ENCODE results near the gene WFIKKN1. TPM values are rescaled to one million over a fixed set of nuclear protein-coding genes. Genes with fewer than 3 reads are reported as not detected.

The WFIKKN1 gene
- total RNA-seq, 2 experiments from 2014 or later = 0.47 to 1.2 TPM

DNA sequence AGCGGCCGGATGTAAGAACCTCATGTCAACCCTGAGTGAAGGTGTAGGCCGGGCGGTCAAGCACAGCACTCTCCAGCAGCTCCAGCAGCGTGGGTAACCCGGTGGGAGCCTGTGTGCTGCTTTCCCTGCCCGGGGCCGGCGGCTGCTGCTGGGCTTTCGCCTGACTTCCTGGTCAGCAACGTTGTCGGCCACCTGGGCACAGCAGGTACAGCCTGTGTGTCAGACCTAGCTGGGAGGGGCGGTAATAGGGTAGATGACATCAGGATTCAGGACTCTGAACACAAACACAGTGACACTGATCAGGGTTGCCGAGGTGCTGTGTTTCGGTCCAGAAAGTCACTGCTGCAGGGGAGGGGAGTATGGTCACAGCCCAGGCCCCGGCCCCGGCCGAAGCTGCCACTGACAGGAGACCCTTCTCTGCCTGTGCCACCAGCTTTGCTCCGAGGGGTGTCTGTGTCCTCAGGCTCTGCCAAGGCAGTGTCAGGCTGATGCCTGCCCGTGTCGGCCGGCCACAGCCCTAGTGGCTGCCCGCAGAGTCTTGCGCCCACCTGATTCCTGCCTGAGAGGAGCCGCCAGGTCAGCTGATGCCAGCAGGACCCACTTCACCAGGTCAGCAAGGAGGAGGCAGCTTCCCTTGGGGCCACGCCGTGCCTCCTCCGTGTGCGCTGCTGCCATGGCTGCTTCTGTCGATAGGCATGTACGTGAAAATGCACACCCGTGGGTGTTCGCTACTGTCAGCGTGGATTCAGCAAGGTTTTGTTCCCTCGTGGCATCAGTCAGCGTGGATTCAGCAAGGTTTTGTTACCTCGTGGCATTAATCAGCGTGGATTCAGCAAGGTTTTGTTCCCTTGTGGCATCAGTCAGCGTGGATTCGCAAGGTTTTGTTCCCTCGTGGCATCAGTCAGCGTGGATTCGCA, 31.7 kb upstream of the WFIKKN1 start:
- Histone ChIP-seq H3K36me3 (ENCODE audit: insufficient read depth, low read length) (peaks cover 9% of the 10 kb centered on the region), H3K9me3 (ENCODE audit: low read length) (no peaks in the 10 kb centered on the region), H4K20me1 (ENCODE audit: insufficient read depth, low read length) (no peaks in the 10 kb centered on the region), H3K4me1 (ENCODE audit: insufficient read depth, low read length, poor library complexity, severe bottlenecking) (no peaks in the 10 kb centered on the region), H3K4me3 (ENCODE audit: low read depth, low read length, poor library complexity, severe bottlenecking) (no peak overlapping the region), H3K9me2 (ENCODE audit: insufficient read depth, low read length) (no peaks in the 10 kb centered on the region), H2AFZ (ENCODE audit: low read length) (no peak overlapping the region), H3K27ac (ENCODE audit: low read depth, low read length, poor library complexity, severe bottlenecking) (no peak overlapping the region), H3K79me2 (ENCODE audit: insufficient read depth, low read depth, low read length) (no peaks in the 10 kb centered on the region), H3K4me2 (ENCODE audit: low read length) (no peak overlapping the region)
- ChIA-PET POLR2A (interaction anchor here (1.0 kb wide), 1 partner anchor 72 kb away, joined by 4 read pairs; the partner anchor contains the start of gene CAPN15), CTCF (ENCODE audit: unreplicated experiment) (no interaction called here)
- TF ChIP-seq EZH2phosphoT487 (IDR thresholded peaks at IDR 0.05; ENCODE audit: borderline replicate concordance, low read depth, low read length) = no peak
- TF ChIP-seq CTCF (conservative IDR thresholded peaks at IDR 0.05; ENCODE audit: low read length) = no peak
- intact Hi-C loops (cut with micrococcal nuclease; ENCODE audit: unreplicated experiment) = no loop called here
- DNase-seq (ENCODE audit: low spot score) = no peak
- BruUV-seq (replicated peaks) = no TSS peak

- no peak overlapping the region for H3K27ac ChIP-seq (ENCODE audit: low read depth, low read length, poor library complexity, severe bottlenecking)
- TF ChIP-seq CTCF (conservative IDR thresholded peaks at IDR 0.05; ENCODE audit: low read length) (peak; percentile 71), EZH2phosphoT487 (IDR thresholded peaks at IDR 0.05; ENCODE audit: borderline replicate concordance, low read depth, low read length) (no peak)
- ChIA-PET CTCF (ENCODE audit: unreplicated experiment) (interaction anchor here (0.6 kb wide), 1 partner anchor 52 kb away, joined by 3 read pairs; no protein-coding TSS in a partner anchor), POLR2A (no interaction called here)
- no peaks in the 10 kb centered on the region for H4K20me1 ChIP-seq (ENCODE audit: insufficient read depth, low read length)
- no peaks in the 10 kb centered on the region for H3K4me1 ChIP-seq (ENCODE audit: insufficient read depth, low read length, poor library complexity, severe bottlenecking)
- H3K9me2 ChIP-seq (ENCODE audit: insufficient read depth, low read length) = no peaks in the 10 kb centered on the region
- DNase-seq (ENCODE audit: low spot score) = peak; percentile 39
- H3K79me2 ChIP-seq (ENCODE audit: insufficient read depth, low read depth, low read length) = no peaks in the 10 kb centered on the region
- H3K36me3 ChIP-seq (ENCODE audit: insufficient read depth, low read length) = peaks cover 16% of the 10 kb centered on the region
- no peak overlapping the region for H2AFZ ChIP-seq (ENCODE audit: low read length)
- BruUV-seq (replicated peaks) = no TSS peak
- intact Hi-C loops (cut with micrococcal nuclease; ENCODE audit: unreplicated experiment) = loop anchor here (1.0 kb wide), 1 partner anchor 21 kb away; no protein-coding TSS in a partner anchor
- 0 out of 2 replicates have a peak, but pooled peaks cover 5% of the 10 kb centered on the region for H3K9me3 ChIP-seq (ENCODE audit: low read length)
- H3K4me2 ChIP-seq (ENCODE audit: low read length) = no peak overlapping the region
- no peak overlapping the region for H3K4me3 ChIP-seq (ENCODE audit: low read depth, low read length, poor library complexity, severe bottlenecking)
These were observed 30.0 kb upstream of the WFIKKN1 start for GRCh38 chr16:600781-601180.

GRCh38 chr16:603933-604332, 26.9 kb upstream of the WFIKKN1 start:
- H2AFZ ChIP-seq (ENCODE audit: low read length) = no peak overlapping the region
- TF ChIP-seq EZH2phosphoT487 (IDR thresholded peaks at IDR 0.05; ENCODE audit: borderline replicate concordance, low read depth, low read length) (no peak), CTCF (conservative IDR thresholded peaks at IDR 0.05; ENCODE audit: low read length) (no peak)
- H4K20me1 ChIP-seq (ENCODE audit: insufficient read depth, low read length) = no peaks in the 10 kb centered on the region
- H3K9me2 ChIP-seq (ENCODE audit: insufficient read depth, low read length) = no peaks in the 10 kb centered on the region
- CTCF ChIA-PET (ENCODE audit: unreplicated experiment) = no interaction called here
- H3K4me3 ChIP-seq (ENCODE audit: low read depth, low read length, poor library complexity, severe bottlenecking) = no peak overlapping the region
- 0 out of 2 replicates have a peak, but pooled peaks cover 5% of the 10 kb centered on the region for H3K9me3 ChIP-seq (ENCODE audit: low read length)
- no peaks in the 10 kb centered on the region for H3K4me1 ChIP-seq (ENCODE audit: insufficient read depth, low read length, poor library complexity, severe bottlenecking)
- POLR2A ChIA-PET = no interaction called here
- no peaks in the 10 kb centered on the region for H3K79me2 ChIP-seq (ENCODE audit: insufficient read depth, low read depth, low read length)
- H3K36me3 ChIP-seq (ENCODE audit: insufficient read depth, low read length) = peaks cover 13% of the 10 kb centered on the region
- no peak for DNase-seq (ENCODE audit: low spot score)
- no peak overlapping the region for H3K27ac ChIP-seq (ENCODE audit: low read depth, low read length, poor library complexity, severe bottlenecking)
- H3K4me2 ChIP-seq (ENCODE audit: low read length) = no peak overlapping the region
- intact Hi-C loops (cut with micrococcal nuclease; ENCODE audit: unreplicated experiment) = no loop called here
- no TSS peak for BruUV-seq (replicated peaks)
